HG03064 (cell line): Measurements from ENCODE around the gene CHRNB1.

ENCODE experiments used
- ATAC-seq: cut with Tn5 transposase; IDR thresholded peaks from one replicate; pipeline ENCODE4 v1.9.1; 2021; ENCODE audit warnings: low read depth; ENCODE audit not compliant: unreplicated experiment

CHRNB1 gene, protein sequence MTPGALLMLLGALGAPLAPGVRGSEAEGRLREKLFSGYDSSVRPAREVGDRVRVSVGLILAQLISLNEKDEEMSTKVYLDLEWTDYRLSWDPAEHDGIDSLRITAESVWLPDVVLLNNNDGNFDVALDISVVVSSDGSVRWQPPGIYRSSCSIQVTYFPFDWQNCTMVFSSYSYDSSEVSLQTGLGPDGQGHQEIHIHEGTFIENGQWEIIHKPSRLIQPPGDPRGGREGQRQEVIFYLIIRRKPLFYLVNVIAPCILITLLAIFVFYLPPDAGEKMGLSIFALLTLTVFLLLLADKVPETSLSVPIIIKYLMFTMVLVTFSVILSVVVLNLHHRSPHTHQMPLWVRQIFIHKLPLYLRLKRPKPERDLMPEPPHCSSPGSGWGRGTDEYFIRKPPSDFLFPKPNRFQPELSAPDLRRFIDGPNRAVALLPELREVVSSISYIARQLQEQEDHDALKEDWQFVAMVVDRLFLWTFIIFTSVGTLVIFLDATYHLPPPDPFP

DNA sequence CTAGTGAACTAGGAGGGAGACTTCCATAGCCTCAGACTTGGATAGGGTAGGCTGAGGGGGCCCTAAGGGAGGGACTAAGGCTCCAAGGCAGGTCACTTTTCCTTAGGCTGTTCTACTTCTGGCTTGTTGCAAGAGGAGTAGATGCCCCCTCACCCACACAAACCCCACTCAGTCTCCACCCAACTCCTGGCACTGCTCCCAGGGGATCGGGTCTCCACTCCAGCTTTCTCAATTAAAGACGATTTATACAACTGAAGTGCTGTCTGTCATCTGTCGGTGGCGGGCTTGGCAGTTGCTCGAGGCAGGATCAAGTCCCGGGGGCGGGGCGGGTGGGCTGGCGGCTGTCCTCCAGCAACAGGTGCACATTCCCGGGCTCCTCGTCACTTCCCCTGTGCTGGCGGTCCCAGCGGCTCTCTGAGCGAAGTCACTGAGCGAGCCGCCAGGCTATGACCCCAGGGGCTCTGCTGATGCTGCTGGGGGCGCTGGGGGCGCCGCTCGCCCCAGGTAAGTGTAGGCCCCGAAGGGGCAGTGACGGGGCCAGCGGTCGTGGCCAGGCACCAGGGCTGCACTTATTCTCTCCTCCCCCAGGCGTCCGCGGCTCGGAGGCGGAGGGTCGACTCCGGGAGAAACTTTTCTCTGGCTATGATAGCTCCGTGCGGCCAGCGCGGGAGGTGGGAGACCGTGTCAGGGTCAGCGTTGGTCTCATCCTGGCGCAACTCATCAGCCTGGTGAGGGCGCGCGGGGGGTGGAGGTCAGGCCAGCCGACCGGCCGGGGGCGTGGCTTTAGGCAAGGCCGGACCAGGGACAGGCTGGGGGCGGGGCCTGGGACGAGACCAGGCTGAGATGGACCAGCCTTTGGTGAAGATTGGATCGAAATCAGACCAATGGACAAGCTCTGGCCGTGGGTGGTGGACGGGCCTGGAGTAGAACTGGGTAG lies at the start of gene CHRNB1:
Gene CHRNB1 (plus strand): TSS at position 380 of the 937 bp plus-strand sequence. CDS start 67 bp downstream, at position 447.
- ATAC-seq = no peak

DNA sequence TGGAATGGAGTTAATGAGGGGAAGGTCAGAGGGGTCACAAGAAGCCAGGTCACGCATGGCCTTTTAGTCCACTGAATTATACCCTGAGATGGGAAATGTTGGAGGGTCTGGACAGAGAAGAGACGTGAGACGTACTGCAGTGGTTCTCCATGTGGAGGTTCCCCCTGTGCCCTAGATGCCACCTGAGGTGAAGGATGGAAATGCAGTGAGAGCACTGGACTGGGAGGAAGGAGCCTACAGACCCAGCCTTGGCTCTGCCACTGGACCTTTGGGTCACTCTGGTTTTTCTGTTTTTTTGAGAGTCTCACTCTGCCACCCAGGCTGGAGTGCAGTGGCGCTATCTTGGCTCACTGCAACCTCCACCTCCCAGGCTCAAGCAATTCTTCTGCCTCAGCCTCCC lies 48.7 kb upstream of the CHRNB1 start:
- no peak for ATAC-seq

DNA sequence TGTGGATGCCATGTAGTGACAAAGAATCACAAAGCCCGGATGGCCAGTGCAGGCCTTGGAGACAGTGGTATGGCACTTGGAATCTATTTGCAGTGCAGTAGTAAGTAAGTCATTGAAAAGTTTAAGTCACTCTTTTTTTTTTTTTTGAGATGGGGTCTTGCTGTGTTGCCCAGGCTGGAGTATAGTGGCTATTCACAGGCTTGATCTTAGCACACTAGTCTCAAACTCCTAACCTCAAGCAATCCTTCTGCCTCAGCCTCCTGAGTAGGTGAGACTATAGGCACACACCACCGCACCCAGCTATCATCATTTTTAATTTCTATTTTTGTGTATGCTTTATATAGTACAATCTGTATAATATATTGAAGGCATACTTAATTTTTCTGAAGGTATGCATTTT lies 46.2 kb upstream of the CHRNB1 start:
- ATAC-seq = no peak

DNA sequence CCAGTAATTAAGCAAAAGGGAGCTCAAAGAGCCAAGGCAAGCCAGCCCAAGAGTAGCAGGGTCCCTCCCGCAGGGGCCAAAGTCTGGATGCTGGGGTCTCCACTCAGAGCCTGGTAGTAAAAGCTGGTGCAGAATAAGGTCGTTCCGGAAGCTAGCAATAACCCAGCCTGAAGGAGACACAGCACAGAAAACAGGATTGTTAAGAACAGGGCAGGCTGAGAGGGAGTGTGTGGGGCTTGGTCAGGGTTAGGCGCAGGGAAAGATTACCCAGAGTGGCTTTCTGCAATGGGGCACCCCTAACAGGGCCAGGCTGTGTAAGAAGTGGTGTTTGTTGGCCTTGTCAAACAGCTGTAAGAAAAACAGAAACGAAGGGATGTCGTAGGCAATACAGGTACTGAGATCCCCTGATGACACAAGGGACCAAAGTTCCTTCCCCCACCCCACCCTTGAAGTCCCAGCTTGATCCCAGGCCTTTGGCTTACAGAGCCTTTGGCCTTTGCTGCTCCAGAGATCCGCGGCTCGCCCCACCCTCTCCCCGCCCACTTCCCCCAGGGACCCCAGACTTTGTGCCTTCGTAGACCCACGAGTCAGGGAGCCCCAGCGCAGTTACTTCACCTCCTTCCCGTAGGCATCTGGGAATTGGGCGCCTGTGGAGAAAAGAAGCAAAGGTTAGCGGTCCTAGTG lies 41.7 kb upstream of the CHRNB1 start:
- no peak for ATAC-seq

DNA sequence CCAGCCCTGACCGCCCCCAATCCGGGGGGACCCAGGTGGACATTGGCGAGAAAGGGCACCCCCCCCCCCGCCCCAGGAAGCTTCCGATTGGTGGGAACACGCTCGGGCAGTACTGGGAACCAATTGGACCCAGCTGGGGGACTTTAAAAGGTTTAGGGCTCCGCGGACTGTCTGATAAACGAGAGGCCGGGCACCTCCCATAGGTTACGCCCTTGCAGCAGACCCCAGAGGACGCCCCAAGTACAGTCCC lies 41.2 kb upstream of the CHRNB1 start:
- no peak for ATAC-seq

DNA sequence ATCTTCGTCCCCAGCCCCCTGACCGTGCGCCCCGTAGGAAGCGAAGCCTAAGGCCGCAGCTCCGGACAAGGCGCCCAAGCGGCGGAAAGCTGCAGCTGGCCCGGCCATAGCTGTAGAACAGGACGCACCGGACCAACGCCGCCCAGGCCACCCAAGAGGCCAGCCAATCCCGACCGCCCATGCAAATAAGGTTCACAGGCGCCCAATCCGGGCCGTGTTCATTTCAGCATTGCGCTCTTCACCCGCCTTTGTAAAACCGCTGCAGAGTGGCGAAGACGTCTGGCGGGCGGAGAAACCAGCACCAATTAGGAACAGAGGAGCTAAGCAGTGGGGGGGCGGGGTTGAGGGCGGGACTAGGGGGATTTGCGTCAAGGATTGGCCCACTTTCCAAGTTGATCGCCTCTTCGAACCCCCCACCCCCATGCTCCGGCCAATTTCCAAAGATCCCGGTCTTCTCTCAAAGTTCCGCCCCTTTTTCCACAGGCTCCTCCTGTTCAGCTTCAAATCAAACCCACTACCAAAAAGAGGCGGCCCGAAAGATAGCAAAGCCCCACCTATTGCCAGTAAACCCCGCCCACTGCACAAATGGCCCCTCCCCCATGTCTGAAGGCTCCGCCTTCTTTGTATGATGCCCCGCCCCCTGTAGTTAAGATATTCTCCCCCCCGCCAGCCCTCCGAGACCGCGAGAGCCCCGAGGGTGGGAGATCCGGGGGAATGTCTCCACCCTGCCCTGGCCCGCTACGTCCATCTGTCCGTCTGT lies 40.7 kb upstream of the CHRNB1 start, which contains the start of gene TMEM256:
Gene TMEM256 (minus strand): TSS at position 121 of the 760 bp plus-strand sequence. CDS start 13 bp downstream, at position 108.
- ATAC-seq = peak; percentile 81

DNA sequence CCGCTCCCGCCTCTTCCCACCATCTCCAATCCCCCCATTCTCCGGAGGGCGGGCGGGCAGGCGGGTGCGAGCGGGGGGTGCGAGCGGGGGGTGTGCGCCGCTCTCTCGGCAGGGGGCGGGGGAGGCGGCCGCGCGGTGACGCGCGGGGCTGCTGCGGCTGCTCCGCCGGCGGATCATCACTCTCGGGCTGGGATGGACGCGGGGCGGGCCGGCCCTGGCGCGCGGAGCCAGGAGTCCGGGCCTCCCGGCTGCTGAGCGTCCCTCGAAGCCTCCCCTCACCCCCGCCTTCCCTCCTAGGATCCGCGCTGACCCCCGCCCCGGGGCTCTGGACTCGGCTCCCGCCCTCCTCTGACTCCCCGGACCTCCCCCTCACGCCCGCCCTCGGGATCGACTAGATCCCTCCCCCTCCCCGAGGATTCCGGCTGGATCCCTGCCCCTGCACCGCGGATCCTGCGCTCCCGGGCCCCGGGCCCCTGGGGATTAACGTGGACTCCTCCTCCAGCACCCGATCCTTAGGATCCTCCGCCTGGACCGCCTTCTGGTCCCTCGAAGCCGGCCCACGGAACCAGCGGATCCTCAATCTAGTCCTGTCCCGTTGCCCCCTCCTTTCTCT lies 40.0 kb upstream of the CHRNB1 start:
- peak; percentile 14 for ATAC-seq

DNA sequence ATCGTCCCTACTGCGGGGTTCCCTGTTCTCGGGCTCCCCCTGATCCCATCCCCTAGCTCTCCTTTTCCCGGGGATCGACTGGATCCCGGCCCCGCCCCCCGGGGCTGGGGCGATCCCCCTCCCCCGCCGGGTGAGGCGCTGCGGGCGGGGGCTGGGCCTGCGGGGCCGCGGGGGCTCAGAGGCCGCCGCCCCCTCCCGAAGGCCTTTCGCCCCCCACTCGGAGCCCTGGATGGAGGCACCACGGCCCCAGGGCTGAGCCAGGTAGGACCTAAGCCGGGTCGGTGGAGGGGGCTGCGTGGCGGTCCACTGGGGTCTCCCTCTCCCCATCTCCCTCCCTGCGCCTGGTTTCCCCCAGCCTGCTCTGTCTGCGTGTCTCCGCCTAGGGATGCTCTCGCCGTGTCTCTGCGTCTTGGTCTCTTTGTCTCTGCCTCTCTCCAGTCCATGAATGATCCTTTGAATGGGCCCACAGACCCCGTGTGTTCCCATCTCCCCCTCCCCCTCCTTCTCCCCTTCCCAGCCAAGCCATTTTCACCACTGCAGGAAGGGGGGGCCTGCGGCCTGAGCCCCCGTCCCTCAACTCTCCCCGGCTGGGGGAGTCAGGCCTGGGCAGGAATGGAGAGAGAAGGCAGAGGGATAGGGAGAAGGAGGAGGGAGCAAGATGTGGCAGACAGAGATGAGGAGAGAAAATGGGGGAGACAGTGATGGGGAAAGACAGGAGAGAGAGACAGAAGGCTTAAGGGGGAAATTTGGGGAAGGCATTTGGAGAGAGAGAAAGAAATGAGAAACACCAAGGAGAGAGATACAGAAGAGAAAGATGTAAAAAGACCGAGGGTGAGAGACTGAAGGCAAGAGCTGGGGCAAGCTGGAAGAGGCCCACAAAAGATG lies 39.3 kb upstream of the CHRNB1 start:
- ATAC-seq = no peak

DNA sequence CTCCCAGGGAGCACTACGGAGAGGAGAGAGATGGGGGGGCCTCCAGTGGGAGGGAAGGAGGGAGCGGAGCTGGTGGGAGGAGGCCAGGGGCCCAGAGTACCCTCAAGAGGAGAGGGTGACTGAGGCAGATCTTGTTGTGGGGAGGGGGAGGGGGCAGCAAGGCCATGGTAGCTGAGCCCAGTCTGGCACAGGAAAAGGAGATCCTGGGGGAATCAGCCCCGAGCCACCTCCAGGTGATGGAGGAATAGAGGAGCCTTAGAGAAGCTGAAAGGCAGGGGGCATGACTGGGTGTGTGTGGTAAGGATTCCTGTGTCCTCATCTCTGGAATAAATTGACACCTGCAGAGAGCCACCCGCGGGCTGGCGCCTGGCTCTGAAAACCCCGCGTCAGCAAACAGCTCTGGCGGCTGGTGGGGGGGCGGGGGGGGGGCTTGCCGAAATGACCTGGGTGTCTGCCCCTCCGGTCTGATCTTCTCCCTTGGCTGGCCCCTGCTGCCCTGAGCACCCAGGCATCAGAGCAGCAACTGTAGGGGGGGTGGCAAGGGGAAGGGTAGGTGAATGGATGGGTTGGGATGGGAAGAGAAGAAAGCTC lies 38.5 kb upstream of the CHRNB1 start:
- no peak for ATAC-seq

DNA sequence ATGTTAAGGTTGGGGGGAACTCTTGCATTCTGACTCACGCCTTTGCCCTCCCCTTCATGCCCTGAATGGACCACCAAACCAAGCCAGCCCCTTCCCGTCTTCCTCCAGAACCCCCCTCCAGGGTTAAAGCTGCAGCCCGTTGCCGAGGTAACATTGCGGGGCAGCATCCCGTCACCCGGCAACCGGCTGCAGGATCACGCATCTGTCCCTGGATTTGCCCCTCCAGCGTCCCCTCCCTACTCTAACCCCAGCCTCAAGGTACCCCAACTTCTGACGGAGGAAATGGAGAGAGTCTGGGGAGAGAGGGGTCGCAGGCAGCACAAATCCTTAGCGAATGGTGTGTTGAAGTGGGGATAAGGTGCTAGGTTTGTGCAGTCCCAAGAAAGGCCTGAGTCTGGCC lies 37.8 kb upstream of the CHRNB1 start:
- ATAC-seq = no peak

DNA sequence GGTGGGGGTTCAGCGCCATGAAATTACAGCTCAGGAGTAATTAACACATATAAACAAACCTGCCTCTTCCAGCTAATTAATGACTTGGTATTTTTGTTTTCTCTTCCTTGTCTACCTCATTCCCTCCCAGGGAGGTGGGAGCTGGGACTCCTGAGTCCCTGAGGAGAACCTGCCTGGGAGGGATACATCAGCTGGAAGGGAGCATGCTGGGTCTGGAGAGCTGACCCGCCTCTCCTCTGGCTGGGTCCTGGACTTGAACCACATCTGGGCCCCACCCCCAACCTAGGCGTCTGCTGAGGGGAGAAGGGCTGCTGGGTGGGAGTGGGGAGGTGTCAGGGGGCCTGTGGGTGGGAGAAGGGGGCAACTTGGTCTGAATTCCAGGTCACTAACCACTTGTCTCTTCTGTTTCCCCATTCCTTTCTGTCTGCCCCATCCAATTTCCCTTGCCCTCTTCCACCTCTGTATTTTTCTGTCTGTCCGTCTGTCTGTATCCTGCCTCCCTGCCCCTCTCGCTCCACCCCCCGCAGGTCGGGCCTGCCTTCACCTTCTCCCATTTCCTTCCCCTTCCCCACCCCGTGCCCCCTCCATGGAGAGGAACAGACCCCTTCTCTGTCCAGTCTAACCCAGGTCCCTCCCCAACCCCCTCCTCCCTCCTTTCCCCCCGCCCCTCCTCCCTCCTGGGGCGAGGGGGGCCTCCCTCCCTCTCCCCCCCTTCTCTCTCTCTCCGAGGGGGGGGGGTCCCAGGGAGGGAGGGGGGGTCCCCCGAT lies 37.2 kb upstream of the CHRNB1 start, which contains the start of gene NLGN2:
Gene NLGN2 (plus strand): TSS at position 361 of the 767 bp plus-strand sequence. CDS start 411 bp downstream, outside the sequence.
- no peak for ATAC-seq

DNA sequence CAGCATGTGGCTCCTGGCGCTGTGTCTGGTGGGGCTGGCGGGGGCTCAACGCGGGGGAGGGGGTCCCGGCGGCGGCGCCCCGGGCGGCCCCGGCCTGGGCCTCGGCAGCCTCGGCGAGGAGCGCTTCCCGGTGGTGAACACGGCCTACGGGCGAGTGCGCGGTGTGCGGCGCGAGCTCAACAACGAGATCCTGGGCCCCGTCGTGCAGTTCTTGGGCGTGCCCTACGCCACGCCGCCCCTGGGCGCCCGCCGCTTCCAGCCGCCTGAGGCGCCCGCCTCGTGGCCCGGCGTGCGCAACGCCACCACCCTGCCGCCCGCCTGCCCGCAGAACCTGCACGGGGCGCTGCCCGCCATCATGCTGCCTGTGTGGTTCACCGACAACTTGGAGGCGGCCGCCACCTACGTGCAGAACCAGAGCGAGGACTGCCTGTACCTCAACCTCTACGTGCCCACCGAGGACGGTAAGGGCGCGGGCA lies 36.6 kb upstream of the CHRNB1 start:
- no peak for ATAC-seq

DNA sequence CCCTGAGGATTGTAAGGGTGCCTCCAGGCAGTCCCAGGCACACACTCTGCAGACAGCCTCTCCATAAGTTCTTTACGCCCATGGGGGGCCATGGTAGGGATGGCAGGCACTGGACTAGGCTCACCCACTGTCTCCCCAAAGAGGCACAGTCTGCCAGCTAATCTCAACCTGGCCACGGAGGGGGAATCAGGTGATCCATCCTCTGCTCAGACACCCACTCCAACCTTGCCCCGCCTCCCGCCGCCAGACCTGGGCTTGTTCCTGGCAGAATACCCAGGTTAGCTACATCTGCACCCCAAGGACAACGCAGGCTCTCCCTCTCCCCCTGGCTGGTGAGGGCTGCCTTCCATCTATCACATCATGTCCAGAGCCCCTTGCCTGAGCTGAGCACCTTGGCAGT lies 36.0 kb upstream of the CHRNB1 start:
- ATAC-seq = no peak

DNA sequence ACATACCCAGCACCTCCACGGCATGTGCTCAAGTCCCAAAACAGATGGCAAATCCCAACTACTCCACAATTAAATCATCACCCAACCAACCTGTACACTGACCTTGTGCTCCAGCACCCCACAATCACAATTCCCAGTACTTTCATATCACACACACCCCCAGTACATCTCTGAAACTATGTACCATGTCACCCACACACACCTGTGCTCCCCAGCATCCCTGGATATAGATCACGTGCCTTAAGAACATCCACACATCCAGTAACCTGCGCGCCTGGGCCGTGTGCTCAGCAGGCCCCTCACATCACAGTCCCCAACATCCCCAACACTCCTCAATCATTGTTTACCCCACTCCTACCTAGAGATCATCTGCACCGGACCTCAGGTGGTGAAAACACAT lies 35.1 kb upstream of the CHRNB1 start:
- ATAC-seq = no peak

DNA sequence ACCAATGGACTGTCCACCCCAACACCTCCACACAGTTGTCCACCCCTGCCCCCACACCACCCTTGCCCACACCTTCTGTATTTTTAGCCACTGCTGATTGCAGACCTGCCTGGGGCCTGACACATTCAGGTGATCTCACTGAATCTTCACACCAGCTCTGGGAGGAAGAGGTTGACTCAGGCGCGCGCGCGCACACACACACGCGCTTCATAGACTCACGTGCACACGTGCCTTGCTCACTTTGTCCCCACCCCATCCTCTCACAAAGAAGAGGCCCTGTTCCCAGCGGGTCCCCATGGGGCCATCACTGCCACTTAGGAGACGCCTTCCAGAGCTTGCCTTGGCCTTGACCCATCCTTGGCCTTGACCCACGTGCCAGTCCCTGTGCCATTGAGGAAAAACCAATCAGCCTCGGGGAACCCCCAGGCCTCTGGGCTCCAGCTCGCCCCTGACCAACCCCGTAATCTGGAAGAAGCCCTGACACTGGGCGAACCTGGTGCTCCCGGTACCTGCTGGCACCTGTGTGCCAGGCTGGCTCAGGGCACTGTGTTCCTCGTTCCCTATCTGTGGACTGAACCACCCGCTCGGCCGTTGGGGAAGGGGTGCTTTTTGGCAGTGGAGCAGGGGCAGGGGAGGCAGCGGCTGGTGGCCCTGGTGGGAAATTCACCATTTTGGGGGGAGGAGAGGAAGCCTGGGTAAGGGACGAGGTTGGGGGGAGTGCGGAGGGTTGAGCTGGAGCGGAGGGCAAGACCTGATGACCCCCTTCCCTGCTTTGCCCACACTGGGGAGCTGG lies 34.0 kb upstream of the CHRNB1 start:
- ATAC-seq = no peak

DNA sequence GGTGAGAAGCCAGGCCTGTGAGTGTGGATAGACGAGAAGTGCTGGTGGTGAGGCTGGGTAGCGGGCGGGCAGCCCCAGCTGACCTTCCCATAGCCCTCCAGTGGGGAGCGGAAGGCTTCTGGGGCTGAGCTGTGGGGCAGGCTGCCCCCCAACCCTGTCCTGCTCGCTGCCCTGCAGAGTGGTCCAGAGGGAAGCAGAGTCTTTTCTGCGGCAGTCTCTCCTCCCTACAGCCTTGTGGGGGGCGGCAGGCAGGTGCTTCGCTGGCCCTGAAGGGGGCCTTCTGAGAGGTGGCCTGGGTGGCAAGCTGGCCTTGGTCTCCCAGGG lies 33.5 kb upstream of the CHRNB1 start:
- no peak for ATAC-seq
